DMS114 treated with DMSO at 0.1 percent for 48 hours (cell line): ENCODE measurements around the gene TUBA1A.
"Not testable (repeated sequence)": the region's sequence is repeated elsewhere in the genome, so short reads cannot be mapped to it uniquely, and the experiment has no call there.

Experiments used
- DNase-seq: peaks from one replicate; lab custom pipeline; 2025; ENCODE audit not compliant: unreplicated experiment; lab: John Stamatoyannopoulos, UW

Gene TUBA1A

DNA sequence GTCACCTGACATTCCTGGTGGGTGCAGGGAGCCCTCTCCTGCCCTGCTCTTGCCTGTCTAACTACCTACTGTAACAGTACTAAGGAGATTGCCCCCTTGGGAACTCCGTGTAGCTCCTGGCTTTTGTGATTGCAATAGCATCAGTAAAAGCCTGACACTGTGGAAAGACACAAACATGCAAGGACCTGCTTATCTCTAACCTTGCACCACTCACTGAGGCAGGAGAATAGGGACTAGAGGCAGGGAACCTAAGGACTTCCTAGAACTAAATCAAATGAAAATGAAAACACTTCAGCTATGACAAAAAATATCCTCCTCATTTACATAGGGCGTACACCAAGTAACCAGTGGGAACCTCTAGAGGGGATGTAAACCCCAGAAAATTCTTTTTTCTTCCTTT, 28.5 kb downstream of the TUBA1A start:
- DNase-seq: no peak

DNA sequence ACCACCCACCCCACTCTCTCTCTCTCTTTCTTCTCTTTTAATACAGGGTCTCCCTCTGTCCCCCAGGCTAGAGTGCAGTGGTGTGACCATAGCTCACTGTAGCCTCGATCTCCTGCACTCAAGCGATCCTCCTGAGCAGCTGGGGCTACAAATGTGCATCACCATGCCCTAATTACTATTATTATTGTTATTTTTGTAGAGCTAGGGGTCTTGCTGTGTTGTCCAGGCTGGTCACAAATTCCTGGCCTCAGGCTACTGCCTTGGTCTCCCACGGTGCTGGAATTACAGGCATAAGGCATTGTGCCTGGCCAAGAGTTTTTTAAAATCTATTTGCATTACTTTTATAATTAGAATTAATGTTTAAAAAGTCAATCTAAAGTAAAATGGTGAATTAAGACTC, 34.7 kb downstream of the TUBA1A start:
- no peak for DNase-seq

DNA sequence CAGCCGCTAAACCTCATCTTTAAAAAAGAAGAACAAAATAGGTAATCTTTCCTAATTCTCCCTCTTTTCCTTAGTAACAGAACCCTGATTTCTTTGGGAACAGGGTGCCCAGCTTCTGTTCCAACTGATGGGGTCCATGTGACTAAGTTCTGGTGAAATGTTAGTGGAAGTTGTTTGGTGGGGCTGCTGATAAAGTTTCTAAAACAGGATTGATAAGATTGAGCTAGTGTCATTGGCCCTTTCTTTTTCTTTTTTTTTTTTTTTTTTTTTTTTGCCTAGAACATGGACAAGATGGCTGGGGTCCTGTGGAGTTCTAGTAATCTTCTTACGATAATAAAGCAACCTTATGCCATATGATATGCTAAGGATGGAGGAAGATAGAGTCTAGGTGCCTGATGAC, 41.5 kb downstream of the TUBA1A start:
- no peak for DNase-seq

DNA sequence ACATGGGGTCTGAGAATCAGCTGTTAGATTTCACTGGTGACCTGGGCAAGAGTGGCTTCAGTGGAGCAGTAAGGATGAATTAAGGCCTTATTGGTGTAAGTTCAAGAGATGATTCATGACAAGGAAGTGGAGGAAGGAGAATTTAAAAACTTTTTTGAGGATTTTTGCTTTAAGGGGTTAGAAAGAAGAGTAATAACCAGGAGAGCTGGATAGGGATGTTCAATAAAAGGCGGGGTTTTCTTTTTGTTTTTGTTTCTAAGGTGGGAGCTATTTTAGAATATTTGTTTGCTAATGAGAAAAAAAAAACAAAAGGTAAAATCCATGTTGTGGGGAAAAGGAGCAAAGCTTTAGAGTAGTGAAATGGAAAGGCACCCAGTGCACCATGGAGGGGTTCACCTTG, 42.5 kb downstream of the TUBA1A start:
- no peak for DNase-seq

DNA sequence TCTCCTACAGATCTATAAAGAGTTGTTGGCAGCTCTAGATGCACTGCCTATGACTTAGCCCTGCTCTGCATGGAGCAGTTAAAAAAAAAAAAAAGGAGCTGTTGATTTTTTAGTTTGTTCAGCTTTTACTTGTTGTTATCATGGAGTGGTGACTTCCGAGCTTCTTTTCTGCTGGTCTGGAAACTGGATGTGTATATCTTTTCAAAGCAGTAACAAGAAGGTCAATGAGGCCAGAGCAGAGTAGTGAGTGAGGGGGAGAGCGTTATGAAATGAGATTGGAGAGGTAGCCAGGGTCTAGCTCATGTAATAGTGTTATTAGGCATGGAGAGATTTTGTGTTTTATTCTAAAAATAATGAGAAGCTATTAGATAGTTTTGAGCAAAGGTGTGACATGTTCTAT, 44.5 kb downstream of the TUBA1A start:
- no peak for DNase-seq

DNA sequence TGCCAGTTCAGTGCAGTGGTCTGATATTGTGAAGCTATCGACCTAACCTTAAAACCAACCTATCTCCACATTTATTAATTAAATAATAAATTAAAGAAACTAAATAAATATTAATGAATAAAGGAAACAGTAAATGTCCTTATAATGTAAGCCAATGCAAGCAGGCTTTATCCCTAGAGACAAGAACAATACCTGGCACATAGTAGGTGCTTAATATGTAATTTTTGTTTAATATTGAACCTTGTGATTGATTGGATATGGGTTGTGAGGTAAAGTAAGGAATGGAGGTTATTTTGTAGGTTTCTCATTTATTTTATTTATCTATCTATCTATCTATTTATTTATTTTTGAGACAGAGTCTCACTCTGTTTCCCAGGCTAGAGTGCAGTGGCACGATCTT, 49.9 kb downstream of the TUBA1A start:
- DNase-seq: no peak

DNA sequence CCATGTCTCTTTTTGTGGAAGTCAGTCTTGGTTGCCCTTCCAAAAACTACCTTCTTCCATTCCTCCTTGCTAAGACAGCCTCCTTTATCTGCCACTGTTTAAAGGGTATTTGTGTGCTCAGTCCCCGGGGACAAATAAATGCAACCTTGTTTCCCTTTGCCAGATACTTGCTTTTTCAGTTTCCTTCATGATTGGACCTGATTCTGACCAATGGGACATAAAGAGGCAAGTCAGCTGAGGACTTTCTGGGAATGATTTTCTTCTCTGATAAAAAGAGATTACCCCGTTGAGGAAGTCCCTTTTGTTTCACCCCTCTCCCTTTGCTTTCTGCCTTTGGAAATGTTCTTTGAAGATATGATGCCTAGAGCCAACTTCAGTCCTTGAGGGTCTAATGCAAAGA, 50.3 kb downstream of the TUBA1A start:
- DNase-seq: no peak

DNA sequence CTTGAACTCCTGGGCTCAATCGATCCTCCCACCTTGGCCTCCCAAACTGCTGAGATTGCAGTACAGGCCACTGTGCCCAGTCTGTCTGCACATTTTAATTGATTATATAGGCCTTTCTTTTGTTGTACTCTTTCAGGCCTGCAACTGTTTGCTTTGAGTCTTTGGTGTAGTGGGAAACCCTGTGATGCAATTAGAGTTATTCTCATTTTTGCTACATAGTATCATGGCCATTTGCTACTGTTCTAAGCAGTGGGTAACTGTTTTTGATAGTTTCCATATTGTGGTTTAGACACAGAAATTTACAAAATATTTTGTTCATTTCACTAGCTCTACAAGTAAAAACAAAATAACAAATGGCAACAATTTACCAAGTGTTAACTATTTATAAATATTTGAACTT, 51.4 kb downstream of the TUBA1A start:
- no peak for DNase-seq

DNA sequence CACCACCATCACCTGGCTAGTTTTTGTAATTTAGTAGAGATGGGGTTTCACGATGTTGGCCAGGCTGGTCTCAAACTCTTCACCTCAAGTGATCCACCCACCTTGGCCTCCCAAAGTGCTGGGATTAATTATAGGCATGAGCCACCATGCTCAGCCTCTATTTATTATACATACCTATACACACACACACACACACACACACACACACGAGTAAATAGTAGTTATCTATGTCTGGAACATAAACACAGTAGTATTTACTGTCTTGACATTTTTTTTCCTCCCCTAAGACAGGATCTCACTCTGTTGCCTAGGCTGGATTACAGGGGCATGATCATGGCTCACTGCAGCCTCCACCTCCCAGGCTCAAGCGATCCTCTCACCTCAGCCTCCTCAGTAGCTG, 51.9 kb downstream of the TUBA1A start:
- not testable (repeated sequence) for DNase-seq
